ENCODE results near the gene NECTIN4.
"Not testable (repeated sequence)": the region's sequence is repeated elsewhere in the genome, so short reads cannot be mapped to it uniquely, and the experiment has no call there.

NECTIN4 gene

DNA sequence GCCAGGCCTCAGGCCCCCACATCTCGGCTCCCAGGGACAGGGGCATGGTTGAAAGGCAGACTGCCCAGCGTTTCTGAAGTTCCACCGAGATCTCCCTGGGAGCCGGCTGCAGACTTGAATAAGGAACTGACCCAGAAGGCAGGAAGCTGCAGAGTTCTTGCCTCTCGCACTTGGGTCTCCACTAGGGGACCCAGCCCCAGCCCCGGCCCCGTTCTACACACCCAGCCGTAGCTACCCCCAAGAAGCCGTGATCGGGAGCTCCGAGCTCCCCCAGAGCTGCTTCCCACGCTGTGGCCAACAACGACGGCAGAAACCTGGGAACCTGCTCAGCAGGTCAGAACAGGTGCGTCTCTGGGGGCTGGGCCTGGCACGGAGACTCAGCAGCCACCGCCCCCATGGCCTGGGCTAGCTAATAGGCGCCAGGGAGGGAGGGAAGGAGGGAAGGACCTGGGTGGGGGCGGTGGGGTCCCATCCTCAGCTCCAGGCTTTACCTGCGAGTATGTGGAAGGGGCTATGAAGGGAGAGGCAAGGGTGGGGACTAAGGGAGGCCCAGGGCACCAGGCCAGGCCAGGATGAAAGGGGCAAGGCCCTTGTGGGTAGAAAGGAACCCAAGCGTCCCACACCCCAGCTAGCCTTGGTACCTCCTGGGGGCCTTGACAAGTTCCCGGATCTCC lies at the start of gene NECTIN4:
Gene NECTIN4, minus strand, starts transcription at position 308 of the 674 bp plus-strand sequence. Its CDS starts 262 bp downstream, at position 46.
- no peak for DNase-seq (ENCODE audit: low read depth in 3 of 3)

DNA sequence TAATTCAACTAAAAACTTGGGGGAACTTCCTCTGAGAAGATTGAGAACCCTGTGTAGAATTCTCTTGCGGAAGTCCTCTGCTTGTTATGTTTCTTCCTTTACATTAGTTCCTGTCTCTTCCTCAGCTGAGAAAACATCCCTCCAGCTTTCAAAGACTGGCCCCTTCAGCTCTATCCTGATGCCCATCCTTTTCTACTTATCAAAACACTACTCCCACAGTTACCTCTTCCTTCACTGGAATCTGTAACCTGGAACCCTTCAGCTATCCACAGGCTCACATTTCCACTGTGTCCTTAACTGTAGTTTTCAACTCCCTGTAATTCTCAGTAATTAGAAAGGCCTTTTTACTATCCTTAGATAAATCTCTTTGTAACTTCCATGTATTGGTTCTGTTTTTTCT lies 49.1 kb upstream of the NECTIN4 start:
- no peak for DNase-seq (ENCODE audit: low read depth in 3 of 3)

DNA sequence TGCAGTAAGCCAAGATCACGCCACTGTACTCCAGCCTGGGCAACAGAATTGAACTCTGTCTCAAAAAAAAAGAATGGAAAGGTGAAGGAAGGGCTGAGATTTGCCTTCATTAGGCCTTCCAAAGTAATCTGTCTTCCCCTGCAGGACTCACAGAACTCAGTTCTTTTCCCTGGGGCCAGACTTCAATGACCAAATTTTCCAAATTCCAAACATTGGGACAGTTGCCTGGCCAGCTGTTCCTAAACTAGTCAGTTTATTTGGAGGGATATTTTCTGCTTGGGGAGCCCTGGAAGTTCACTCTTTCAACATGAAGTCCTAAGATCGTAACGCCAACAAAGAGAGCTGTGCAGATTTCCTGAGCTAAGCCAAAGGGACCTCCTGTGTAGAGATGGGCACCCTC lies 48.5 kb upstream of the NECTIN4 start:
- no peak for DNase-seq (ENCODE audit: low read depth in 3 of 3)

DNA sequence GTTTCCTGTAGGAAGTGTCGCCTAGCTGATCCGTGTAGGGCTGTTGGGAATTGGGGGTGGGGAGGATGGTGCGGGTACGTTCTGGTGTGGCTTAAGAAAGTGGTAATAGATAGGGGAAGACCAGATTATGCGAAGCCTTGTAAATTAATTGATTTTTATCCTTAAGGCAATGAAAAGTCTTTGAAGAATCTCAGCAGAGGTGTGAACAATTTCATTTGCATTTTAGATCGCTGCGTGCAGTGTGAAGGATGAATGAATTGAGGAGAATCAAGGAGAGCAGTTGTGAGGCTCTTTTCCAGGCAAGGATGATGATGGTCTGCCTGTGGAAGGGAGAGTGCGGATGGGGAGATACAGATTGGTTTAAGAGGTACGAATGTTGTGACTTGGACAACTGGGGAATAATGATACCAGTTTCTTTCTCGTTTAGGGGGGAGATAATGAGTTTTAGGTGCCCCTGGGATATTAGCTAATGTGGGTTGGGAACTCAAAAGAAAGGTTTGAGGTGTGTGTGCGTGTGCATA lies 43.9 kb upstream of the NECTIN4 start:
- no peak for DNase-seq (ENCODE audit: low read depth in 3 of 3)

DNA sequence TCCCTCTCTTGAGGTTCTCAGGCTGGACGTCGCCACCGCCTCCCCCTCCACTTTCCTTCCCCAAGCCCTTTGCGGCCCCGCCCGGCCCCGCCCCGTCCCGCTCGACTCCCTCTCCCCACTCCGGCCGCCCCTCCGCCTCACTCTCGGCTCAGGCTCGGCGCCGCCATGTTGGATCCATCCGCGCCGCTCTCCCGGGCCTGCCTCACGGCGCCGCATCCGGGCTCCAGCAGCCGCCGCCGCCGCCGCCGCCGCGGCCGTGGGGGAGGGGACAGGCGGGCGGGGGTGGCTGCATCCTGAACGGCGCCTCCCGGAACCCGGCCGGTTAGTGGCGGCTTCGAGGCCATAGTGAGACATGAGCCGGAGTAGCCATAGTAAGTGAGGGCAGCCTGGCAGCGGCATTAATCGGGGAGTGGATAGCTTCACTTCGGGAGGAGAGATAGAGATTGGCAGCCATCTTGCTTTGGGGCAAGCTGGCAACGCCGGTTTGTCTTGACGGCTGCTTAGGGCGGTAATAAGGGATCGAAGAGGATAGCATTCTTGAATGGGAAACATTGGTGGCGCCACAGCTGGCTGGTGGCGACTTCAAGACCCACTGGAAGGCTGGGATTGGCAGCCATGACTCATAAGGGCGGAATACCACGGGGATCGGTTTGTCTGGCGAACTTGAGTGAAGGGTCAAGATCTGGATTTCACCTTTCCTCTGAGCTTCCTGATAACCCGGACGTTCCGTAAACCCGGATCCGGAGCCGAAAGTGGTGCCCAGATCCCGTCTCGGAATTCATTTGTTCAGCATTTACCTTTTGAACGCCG lies 43.3 kb upstream of the NECTIN4 start, which contains the start of gene DEDD:
Gene DEDD, minus strand, starts transcription at position 258 of the 810 bp plus-strand sequence. CDS start 8,205 bp downstream, outside the sequence.
- DNase-seq (ENCODE audit: low read depth in 3 of 3), result peak; percentile 80 to 87 (median 82)

DNA sequence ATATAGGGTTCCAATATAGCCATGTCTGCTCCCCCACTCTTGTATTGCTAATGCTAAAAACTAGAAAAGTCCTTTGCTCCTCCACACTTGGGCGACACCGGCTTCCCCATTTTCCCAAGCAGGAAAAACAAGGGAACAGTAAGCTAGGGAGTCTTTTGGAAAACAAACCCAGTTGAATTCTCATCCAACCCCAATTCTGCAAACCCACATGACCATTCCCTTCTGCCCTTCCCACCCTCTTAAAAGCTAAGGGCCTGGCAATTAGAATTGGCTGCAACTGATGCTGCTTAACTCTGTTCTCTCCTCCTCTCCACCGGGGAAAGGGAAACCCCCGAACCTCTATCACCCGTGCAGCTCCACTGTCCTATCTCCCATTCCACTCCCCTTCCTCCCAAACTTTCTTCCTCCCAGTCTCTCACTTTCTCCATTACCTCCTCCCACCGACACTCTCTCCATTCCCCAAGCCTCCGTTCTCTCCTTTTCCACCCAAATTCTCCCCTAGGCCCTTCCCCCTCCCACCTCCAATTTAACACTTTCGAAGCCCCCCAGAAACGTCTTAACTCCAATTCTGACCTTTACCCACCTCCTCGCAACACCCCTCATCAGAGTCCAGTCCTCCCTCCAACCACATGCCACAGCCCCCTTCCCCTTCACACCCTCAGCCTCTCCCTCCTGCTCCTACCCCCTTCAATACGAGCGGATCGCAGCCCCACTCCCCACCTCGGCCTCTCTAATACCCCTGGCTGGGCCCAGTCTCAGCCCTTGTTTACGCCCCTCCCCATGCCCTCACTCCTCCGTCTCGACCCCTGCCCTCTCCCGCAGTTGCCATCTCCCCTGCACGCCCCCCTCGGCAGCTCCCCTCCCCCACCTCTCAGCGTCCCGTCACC lies 42.4 kb upstream of the NECTIN4 start:
- DNase-seq (ENCODE audit: low read depth in 3 of 3), result peak in 1 of 3 experiments; percentile 32

DNA sequence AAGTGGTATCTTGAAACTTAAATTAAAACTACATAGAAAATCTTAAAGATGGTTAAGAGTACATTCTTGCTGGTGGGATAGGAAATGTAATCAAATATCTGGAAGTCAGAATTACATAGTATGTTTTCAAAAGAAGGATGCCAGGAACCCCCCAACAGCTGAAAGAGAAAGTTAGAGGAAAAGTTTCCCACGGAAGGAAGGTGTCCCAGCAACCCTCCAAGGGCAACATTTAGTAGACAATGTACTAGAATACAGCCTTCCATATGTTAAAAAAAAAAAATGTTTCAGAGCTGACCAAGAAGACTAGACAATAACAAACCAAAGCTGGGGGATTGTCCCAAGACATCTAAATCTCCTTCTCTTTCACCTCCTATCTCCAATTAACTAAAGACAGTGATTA lies 40.9 kb upstream of the NECTIN4 start:
- no peak for DNase-seq (ENCODE audit: low read depth in 3 of 3)

DNA sequence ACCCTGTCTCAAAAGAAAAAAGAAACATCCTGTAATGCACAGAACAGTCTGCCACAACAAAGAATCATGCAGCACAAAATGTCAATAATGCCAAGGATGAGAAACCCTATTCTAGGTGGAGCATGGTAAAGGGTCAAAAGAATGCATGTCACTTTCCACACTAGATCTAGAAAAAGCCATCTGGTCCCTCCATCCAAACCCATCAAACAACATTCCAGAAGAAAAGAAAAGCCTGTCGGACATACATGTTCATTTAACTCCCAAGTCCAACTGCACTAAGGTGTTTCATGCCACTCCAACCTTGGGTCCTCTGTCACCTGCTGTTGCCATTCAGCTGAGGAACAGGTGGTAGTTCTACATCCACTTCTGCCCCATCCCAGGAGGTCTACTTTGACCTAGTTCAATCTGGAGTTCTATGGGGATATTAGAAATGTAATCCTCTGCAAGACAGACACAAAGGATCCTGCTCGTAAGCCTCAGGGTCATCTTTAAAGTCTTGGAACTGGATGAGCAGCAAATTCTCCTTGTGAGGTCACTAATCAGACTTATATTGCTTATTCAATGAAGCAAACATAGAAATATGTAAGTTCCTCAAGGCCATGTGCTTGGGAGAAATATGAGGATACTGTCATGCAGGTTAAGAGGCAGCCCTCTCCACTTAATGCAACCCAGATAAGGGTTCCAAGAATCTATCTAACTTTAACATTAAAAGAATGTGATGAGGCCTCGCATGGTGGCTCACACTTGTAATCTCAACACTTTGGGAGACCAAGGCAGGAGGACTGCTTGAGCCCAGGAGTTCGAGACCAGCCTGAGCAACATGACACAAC lies 39.4 kb upstream of the NECTIN4 start:
- DNase-seq (ENCODE audit: low read depth in 3 of 3), result no peak

DNA sequence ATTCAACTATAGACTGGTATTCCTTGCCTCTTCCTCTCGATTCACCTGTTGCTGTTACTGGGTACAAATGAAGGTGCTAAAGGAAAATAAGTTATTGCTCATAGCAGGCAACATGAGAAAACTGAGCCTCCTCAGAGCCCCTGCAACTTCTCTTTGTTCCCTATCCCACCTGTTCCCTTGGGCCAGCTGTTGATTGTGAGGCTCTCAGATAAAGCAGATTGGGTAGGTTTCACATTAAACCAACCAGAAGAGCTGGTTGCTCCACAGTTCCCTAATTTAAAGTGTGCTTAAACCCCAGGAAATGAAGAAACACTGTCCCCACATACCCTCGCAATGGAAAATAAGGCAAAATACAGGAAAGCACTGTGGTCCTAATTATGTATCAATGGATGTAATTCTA lies 38.3 kb upstream of the NECTIN4 start:
- no peak for DNase-seq (ENCODE audit: low read depth in 3 of 3)

DNA sequence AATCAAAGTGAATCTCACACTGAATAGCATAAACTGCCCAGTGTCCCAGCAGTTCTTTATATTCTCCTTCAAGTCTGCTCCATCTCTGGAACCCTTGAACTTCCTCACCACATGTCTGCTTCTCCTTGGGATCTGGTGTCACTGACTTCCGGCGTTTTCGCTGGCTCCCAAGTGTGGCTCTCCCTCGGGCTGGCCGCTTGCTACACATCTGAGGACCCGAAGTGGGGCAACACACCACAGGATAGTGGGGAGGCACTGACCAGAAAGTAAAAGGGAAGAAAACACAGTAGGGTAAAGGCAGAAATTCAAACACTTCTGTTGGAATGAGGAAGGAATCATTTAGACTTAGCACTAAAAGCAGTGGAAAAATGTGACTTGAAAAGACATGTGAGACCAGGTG lies 33.6 kb upstream of the NECTIN4 start:
- no peak for DNase-seq (ENCODE audit: low read depth in 3 of 3)

DNA sequence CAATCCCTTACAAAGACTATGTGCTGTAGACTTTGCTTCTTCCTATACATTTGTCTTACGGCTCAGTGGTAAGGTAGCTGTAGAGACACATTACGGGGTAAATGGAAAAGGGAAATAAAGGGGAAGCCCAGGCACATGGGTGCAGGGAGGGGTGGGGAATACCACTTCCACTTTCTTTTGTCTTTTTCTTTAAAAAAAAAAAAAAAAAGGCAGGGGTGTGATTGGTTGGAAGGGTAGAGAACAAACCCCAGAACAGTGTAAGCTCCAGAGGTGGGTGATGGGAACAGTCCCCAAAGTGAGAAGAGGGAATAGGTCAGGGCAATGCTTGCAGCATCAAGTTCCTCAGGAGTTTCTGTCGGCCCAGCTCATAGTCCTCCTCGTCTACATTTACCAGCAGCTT lies 32.5 kb upstream of the NECTIN4 start:
- no peak for DNase-seq (ENCODE audit: low read depth in 3 of 3)

DNA sequence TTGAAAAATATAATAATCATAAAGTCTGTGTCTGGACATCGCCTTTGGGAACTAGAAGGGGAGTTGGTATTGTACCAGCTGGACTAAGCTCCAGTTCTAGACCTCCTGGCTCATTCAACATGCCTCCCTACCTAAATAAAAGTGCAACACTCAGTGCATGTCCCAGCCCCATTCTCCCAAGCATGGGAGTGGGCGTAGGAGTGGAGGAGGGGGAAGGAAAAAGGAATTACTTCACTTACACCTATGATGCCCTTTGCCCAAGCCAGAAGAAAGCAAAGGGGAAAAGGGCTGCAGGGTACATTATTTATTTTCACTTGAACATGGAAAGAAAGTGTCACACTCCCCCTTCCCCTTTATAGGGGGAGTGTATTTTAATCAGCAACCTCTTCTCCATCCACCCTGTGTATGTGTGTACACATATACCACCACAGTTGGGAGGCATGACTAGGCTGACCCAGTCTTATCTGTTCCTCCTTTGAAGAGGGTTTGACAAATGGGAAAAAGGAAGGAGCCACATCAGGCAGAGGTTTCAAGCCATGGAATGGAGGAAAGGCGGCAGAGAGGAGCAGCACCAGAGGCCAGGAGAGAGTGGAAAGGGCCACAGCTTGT lies 31.8 kb upstream of the NECTIN4 start:
- no peak for DNase-seq (ENCODE audit: low read depth in 3 of 3)

DNA sequence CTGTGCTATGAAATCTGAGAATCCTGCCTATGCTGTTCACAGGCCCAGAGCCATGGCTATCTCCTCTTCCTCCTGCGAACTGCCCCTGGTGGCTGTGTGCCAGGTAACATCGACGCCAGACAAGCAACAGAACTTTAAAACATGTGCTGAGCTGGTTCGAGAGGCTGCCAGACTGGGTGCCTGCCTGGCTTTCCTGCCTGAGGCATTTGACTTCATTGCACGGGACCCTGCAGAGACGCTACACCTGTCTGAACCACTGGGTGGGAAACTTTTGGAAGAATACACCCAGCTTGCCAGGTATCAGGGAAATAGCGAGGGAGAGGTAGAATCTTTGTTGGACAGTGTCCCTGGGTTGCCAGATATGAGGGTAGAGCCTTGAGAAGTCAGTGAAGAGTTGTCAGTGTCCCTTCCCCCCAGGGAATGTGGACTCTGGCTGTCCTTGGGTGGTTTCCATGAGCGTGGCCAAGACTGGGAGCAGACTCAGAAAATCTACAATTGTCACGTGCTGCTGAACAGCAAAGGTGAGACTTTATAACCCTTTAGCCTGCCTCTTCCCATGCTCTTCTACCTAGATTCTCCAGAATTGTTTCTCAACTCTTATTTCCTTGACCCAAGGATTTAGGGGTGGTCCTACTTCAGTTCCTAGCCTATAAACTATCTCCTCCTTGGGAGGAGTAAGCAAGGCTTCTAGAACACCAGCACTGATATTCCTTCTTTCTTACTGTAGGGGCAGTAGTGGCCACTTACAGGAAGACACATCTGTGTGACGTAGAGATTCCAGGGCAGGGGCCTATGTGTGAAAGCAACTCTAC lies 29.9 kb upstream of the NECTIN4 start:
- DNase-seq (ENCODE audit: low read depth in 3 of 3), result peak in 2 of 3 experiments; percentile 32 to 48

DNA sequence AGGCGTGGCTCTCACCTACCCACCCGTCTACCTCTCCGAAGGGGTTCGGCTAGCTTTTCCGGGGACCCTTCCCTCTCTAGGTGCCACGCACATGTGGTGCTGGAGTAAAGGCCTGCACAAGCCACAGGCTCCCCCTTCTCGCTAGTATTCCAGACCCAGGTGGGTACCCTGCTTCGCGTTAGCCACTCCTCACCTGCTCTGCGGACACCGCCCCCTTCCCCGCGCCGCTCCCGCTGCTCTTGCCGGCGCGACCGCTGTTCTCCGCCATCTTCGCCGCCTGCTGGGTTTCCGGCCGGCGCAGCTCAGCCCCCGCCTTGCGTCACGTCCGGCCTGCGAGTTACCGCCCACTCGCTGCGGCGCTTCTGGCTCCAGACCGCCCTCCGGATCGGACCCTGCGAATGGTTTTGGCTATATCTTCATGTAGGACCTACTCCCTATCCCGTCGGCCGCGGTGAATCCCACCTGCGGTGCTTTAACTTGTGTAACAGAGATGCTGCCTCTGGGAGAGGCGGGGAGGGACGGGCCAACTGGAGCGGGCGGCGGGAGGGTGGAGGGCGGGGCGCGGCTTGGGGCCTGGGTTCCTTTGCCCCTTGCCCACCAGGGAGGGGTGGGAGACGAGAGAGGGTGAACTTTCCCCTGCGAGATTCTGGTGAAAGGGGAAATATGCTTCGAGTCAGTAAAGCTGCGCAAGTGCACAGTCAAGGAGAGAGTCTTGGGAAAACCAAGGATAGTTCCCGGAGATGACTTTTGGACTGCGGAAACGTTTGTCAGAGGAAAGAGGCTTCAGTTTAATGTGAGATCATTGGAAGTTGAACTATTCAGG lies 28.6 kb upstream of the NECTIN4 start, which contains the start of the genes NIT1 and PFDN2:
Gene NIT1, plus strand, starts transcription at position 347 of the 823 bp plus-strand sequence. Its CDS starts 72 bp downstream, at position 419.
Gene PFDN2, minus strand, starts transcription at position 279 of the 823 bp plus-strand sequence. Its CDS starts 11 bp downstream, at position 268.
- DNase-seq (ENCODE audit: low read depth in 3 of 3), result peak; percentile 68 to 79 (median 77)

DNA sequence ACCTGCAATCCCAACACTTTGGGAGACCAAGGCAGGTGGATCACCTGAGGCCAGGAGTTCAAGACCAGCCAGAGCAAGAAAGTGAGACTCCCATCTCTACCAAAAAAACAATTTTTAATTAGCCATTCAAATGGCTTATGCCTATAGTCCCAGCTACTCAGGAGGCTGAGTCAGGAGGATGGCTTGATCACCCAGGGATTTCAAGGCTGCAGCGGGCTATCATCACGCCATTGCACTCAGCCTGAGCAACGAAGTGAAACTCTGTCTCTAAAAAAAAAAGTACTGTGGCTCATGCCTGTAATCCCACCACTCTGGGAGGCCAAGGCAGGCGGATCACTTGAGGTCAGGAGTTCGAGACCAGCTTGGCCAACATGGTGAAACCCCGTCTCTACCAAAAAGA lies 26.6 kb upstream of the NECTIN4 start:
- not testable (repeated sequence) for DNase-seq (ENCODE audit: low read depth in 3 of 3)

DNA sequence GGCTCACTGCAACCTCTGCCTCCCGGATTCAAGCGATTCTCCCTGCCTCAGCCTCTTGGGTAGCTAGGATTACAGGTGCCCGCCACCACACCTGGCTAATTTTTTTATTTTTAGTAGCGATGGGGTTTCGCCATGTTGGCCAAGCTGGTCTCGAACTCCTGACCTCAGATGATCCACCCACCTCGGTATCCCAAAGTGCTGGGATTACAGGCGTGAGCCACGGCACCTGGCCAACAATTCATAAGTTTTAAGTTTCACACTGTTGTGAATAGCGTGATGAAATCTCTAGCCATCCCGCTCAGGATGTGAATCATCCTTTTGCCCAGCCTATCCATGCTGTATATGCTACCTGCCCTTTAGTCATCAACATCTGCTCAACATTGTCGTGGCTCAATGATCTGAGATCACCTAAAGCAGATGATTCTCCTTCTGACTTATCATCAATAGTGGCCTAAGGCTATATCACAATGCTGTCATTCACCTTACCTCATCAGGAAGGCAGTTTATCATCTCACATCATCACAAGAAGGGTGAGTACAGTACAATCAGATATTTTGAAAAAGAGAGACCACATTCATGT lies 25.9 kb upstream of the NECTIN4 start:
- no peak for DNase-seq (ENCODE audit: low read depth in 3 of 3)

DNA sequence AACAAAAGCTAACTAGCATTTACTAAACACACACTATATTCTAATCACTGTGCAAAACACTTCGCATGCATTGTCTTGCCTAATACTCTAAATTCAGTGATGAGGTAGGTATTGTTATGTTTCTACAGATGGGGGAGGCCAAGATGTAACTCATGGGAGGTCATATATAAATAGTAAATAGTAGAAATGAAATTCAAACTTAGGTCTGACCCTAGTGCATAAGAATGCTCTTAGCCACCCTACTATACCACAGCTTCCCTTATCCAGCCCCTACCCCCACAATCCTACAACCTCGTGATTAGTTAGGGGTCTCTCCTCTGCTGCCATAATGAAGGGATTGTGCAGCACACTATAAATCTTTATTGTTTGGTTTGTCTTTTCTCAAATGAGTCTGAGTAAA lies 25.2 kb upstream of the NECTIN4 start:
- DNase-seq (ENCODE audit: low read depth in 3 of 3), result no peak

DNA sequence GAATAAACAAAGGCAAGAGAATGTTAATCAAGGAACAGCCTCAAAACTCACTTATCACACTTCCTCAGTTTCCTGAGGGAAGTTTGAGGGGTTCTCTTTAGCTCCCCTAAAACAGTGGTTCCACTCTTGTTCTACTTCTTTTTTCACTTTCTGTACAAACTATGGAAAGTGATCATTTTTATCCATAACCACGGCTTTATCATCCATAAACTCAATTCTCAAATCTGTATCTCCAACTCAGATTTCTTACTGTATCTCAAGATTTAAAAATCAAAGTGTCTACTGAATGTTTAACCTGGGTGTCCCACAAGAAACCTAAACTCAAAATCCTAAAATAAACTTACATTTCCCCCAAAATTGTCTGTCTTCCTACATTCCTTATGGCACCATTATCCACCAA lies 24.6 kb upstream of the NECTIN4 start:
- no peak for DNase-seq (ENCODE audit: low read depth in 3 of 3)

Data from stimulated activated CD4-positive, alpha-beta T cell treated with anti-CD3 and anti-CD28 coated beads, TNF-alpha, amount 100 ng/mL, for 4 hours (primary cell).